ENCODE results near the gene SLC22A2. TPM values are rescaled to one million over a fixed set of nuclear protein-coding genes. Genes with fewer than 3 reads are reported as not detected.
"Not testable (repeated sequence)": the region's sequence is repeated elsewhere in the genome, so short reads cannot be mapped to it uniquely, and the experiment has no call there.

The SLC22A2 gene
- polyA plus RNA-seq, 3 donors, result not detected

DNA sequence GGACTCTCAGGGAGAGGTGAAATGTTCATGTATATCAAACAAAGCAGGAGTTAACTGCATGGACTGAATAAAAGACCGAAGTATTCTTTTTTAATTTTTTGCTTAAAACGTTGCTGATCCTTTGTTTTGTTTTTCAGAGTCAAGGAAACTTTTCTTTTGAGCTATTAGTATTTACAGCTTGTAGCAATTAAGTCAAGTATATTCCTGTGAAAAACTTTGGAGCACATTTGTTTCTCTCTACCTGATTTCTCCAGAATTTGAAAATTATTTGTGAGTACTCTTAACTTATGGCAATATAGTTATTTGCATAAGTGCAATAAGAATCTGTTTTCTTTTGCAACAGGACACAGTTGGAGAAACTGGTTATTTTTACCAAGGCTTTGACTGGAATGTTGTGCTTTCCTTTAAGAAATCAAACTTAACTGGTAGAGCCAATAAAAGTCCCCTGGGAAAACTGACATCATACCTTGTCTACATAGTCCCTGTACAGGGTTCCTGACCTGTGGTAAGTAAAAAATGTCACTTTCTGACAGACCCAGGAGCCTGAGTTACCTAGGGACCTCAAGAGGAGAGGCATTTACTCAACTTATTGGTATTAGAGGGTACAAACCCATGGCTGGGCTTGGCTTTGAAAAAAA lies 22.3 kb downstream of the SLC22A2 start:
- H3K9me3 Mint-ChIP-seq, result peaks cover 0 to 12% (median 2%) of the 10 kb centered on the region in 7 donors
- H3K4me3 Mint-ChIP-seq; H3K9me3 ChIP-seq (replicated peaks in 1 of 2; ENCODE audit: control insufficient read depth in 1 of 2, insufficient read depth in 1 of 2, low read length in 2 of 2); H3K4me1 Mint-ChIP-seq; H2AFZ ChIP-seq (ENCODE audit: insufficient read depth, low read depth, low read length, poor library complexity, severe bottlenecking); intact Hi-C loops (cut with micrococcal nuclease); H3K4me2 ChIP-seq (replicated peaks; ENCODE audit: extremely low read depth, low read length, poor library complexity, severe bottlenecking); DNase-seq; H3K4me1 ChIP-seq (ENCODE audit: control insufficient read depth in 1 of 2, insufficient read depth in 2 of 2, low read length in 2 of 2); H3K9ac ChIP-seq (ENCODE audit: insufficient read depth, low read length, poor library complexity, severe bottlenecking); H3K27ac ChIP-seq (ENCODE audit: low read depth in 1 of 2, low read length in 2 of 2); H3K36me3 Mint-ChIP-seq; H4K20me1 ChIP-seq (ENCODE audit: insufficient read depth, low read length); H3K4me3 ChIP-seq (replicated peaks in 1 of 3; ENCODE audit: low read depth in 2 of 3, low read length in 3 of 3); H3K27ac Mint-ChIP-seq; H3K27me3 ChIP-seq (ENCODE audit: control insufficient read depth in 2 of 2, insufficient read depth in 2 of 2, low read length in 2 of 2); H3K27me3 Mint-ChIP-seq (ENCODE audit: low read depth in 3 of 3); H3K79me2 ChIP-seq (ENCODE audit: insufficient read depth, low read length); H3K36me3 ChIP-seq (replicated peaks in 1 of 2; ENCODE audit: control insufficient read depth in 1 of 2, insufficient read depth in 2 of 2, low read length in 2 of 2): not testable (repeated sequence)
- no CpG with 5 or more reads among the region's 2 CpGs for WGBS (ENCODE audit: insufficient coverage)

GRCh38 chr6:160233950-160234640 lies 24.5 kb downstream of the SLC22A2 start:
- H3K27me3 ChIP-seq (ENCODE audit: control insufficient read depth in 2 of 2, insufficient read depth in 2 of 2, low read length in 2 of 2); intact Hi-C loops (cut with micrococcal nuclease); H3K4me3 Mint-ChIP-seq; H3K27ac ChIP-seq (ENCODE audit: low read depth in 1 of 2, low read length in 2 of 2); H3K4me1 ChIP-seq (ENCODE audit: control insufficient read depth in 1 of 2, insufficient read depth in 2 of 2, low read length in 2 of 2); H3K79me2 ChIP-seq (ENCODE audit: insufficient read depth, low read length); H3K4me2 ChIP-seq (replicated peaks; ENCODE audit: extremely low read depth, low read length, poor library complexity, severe bottlenecking); H3K4me3 ChIP-seq (replicated peaks in 1 of 3; ENCODE audit: low read depth in 2 of 3, low read length in 3 of 3); H3K27me3 Mint-ChIP-seq (ENCODE audit: low read depth in 3 of 3); H3K36me3 ChIP-seq (replicated peaks in 1 of 2; ENCODE audit: control insufficient read depth in 1 of 2, insufficient read depth in 2 of 2, low read length in 2 of 2); H3K27ac Mint-ChIP-seq; H2AFZ ChIP-seq (ENCODE audit: insufficient read depth, low read depth, low read length, poor library complexity, severe bottlenecking); H3K9me3 ChIP-seq (replicated peaks in 1 of 2; ENCODE audit: control insufficient read depth in 1 of 2, insufficient read depth in 1 of 2, low read length in 2 of 2); H3K4me1 Mint-ChIP-seq; H3K36me3 Mint-ChIP-seq; H3K9ac ChIP-seq (ENCODE audit: insufficient read depth, low read length, poor library complexity, severe bottlenecking); DNase-seq; H4K20me1 ChIP-seq (ENCODE audit: insufficient read depth, low read length): not testable (repeated sequence)
- peaks cover 4 to 13% (median 7%) of the 10 kb centered on the region in 7 donors for H3K9me3 Mint-ChIP-seq
- 73% methylated on average over 7 of the region's 12 CpGs for WGBS (ENCODE audit: insufficient coverage)

GRCh38 chr6:160227769-160228161 lies 30.9 kb downstream of the SLC22A2 start:
- no peak for DNase-seq
- Mint-ChIP-seq H3K9me3 (peaks cover 4 to 16% (median 6%) of the 10 kb centered on the region in 7 donors), H3K4me3 (no peak overlapping the region), H3K4me1 (no peaks in the 10 kb centered on the region), H3K36me3 (no peaks in the 10 kb centered on the region), H3K27ac (no peak overlapping the region), H3K27me3 (ENCODE audit: low read depth in 3 of 3) (peaks cover 0 to 5% (median 0%) of the 10 kb centered on the region in 3 donors)
- H3K9me3 ChIP-seq (replicated peaks in 1 of 2; ENCODE audit: control insufficient read depth in 1 of 2, insufficient read depth in 1 of 2, low read length in 2 of 2), result no peaks in the 10 kb centered on the region
- no peak overlapping the region for H3K4me2 ChIP-seq (replicated peaks; ENCODE audit: extremely low read depth, low read length, poor library complexity, severe bottlenecking)
- H4K20me1 ChIP-seq (ENCODE audit: insufficient read depth, low read length), result no peaks in the 10 kb centered on the region
- H3K36me3 ChIP-seq (replicated peaks in 1 of 2; ENCODE audit: control insufficient read depth in 1 of 2, insufficient read depth in 2 of 2, low read length in 2 of 2), result no peaks in the 10 kb centered on the region
- no peaks in the 10 kb centered on the region for H3K27me3 ChIP-seq (ENCODE audit: control insufficient read depth in 2 of 2, insufficient read depth in 2 of 2, low read length in 2 of 2)
- H3K9ac ChIP-seq (ENCODE audit: insufficient read depth, low read length, poor library complexity, severe bottlenecking), result no peak overlapping the region
- WGBS (ENCODE audit: insufficient coverage), result no CpG with 5 or more reads among the region's 1 CpG
- no peaks in the 10 kb centered on the region for H3K79me2 ChIP-seq (ENCODE audit: insufficient read depth, low read length)
- H2AFZ ChIP-seq (ENCODE audit: insufficient read depth, low read depth, low read length, poor library complexity, severe bottlenecking), result no peak overlapping the region
- H3K4me1 ChIP-seq (ENCODE audit: control insufficient read depth in 1 of 2, insufficient read depth in 2 of 2, low read length in 2 of 2), result no peaks in the 10 kb centered on the region
- intact Hi-C loops (cut with micrococcal nuclease), result no loop called here
- no peak for TF ChIP-seq CTCF (IDR thresholded peaks at IDR 0.05)
- no peak overlapping the region for H3K4me3 ChIP-seq (replicated peaks in 1 of 3; ENCODE audit: low read depth in 2 of 3, low read length in 3 of 3)
- H3K27ac ChIP-seq (ENCODE audit: low read depth in 1 of 2, low read length in 2 of 2), result no peak overlapping the region
